Stimulated activated naive CD8-positive, alpha-beta T cell treated with anti-CD3 and anti-CD28 coated beads, Interleukin-15, Interleukin-2, amounts not matched to agents 100 U/mL and 50 U/mL, for 24 hours (primary cell): ENCODE results near the gene TSHZ2.
"Not testable (repeated sequence)": the region's sequence is repeated elsewhere in the genome, so short reads cannot be mapped to it uniquely, and the experiment has no call there.

Experiments used
- ATAC-seq: fragments of 150-1000 bp; cut with Tn5 transposase; one replicate; pipeline ENCODE4 v1.10.0; 2021
- DNase-seq: peaks from one replicate; pipeline ENCODE4 v3.0.0; 2021

Gene TSHZ2

DNA sequence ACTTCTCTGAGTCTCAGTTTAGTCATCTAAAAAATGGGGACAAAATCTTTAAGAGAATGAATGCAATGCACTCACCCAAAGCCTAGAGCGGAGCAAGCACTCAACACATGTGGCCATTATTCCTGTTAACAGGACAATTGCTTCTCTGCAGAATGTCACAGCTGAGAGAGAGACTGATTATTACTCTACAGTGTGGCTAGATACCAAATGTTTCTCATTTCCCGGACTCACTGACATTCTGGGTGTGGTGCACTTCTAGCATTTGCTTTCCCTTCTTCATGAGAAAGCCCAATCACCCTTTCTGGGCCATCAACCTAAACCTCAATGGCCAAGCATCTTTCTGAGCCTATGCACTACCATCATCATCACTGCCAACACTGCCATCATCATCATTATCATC is 347.6 kb downstream of the TSHZ2 start:
- no peak for ATAC-seq
- no peak for DNase-seq

DNA sequence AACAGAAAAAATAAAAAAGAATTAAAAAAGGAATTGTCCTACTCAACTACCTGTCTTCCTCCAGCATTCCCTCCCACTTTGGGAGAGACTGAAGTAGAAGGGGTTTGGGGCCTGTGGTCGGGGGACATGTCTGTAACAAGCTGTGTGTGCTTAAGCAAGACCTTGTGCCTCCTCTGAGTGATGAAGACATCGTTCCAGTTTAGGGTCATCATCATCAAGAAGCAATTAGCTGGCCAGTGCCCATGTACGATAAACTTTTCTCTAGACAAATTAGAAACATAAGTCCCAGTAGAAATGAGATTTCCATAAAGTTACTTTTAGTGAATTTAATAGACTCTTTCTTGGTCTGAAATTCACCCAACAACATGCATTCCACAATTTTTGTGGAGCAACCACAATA is 348.5 kb downstream of the TSHZ2 start:
- DNase-seq (no peak), ATAC-seq (no peak)

DNA sequence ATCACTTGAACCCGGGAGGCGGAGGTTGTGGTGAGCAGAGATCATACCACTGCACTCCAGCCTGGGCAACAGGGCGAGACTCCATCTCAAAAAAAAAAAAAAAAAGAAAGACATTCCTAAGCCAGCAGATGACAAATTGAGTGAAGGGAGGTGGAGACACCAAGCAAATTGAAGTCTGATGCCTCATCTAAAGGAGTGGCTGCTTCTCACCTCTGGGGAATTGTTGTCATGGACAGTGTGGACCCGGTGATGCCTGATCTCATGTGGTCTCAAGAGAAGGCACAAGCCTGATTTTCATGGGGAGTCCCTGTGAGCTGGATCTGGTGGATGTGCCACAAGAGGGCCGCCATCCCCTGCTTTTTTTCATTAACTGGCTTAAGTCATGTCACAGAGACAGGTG is 349.4 kb downstream of the TSHZ2 start:
- DNase-seq, result no peak
- no peak for ATAC-seq

GRCh38 chr20:53322651-53323050 is 350.5 kb downstream of the TSHZ2 start:
- ATAC-seq (peak; percentile 79), DNase-seq (peak; percentile 17)

DNA sequence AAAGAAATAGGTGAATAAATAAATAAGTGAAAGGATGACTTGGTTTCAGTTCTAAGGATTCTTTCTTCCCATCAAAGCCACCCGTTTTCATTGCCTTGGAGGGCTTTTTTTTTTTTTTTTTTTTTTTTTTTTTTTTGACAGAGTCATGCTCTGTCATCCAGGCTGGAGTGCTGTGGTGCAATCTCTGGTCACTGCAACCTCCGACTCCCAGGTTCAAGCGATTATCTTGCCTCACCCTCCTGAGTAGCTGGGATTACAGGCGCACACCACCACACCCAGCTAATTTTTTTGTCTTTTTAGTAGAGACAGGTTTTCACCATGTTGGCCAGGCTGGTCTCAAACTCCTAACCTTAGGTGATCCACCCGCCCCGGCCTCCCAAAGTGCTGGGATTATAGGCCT is 351.3 kb downstream of the TSHZ2 start:
- not testable (repeated sequence) for ATAC-seq, DNase-seq

- DNase-seq (no peak), ATAC-seq (no peak)
Observed at GRCh38 chr20:53324816-53325215, 352.7 kb downstream of the TSHZ2 start.

GRCh38 chr20:53328961-53329360 is 356.8 kb downstream of the TSHZ2 start:
- no peak for ATAC-seq
- no peak for DNase-seq

DNA sequence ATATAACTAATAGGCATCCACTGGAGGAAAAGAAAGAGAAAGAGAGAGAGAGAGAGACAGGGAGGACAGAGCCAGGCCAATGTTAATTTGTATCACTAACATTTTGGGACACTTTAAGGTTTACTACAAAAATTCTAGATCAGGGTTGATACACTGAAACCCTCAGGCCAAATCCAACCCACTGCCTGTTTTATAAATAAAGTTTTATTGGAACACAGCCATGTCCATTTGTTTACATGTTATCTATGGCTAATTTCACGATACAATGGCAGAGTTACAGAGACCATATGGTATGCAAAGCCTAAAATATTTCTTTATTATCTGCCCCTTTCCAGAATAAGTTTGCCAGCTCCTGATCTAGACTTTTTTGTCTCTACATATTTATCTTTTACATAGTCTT is 357.6 kb downstream of the TSHZ2 start:
- ATAC-seq, result no peak
- DNase-seq, result no peak

GRCh38 chr20:53330601-53331140 is 358.5 kb downstream of the TSHZ2 start:
- no peak for DNase-seq
- ATAC-seq, result no peak

GRCh38 chr20:53331151-53331973 is 359.2 kb downstream of the TSHZ2 start:
- DNase-seq (no peak), ATAC-seq (no peak)

DNA sequence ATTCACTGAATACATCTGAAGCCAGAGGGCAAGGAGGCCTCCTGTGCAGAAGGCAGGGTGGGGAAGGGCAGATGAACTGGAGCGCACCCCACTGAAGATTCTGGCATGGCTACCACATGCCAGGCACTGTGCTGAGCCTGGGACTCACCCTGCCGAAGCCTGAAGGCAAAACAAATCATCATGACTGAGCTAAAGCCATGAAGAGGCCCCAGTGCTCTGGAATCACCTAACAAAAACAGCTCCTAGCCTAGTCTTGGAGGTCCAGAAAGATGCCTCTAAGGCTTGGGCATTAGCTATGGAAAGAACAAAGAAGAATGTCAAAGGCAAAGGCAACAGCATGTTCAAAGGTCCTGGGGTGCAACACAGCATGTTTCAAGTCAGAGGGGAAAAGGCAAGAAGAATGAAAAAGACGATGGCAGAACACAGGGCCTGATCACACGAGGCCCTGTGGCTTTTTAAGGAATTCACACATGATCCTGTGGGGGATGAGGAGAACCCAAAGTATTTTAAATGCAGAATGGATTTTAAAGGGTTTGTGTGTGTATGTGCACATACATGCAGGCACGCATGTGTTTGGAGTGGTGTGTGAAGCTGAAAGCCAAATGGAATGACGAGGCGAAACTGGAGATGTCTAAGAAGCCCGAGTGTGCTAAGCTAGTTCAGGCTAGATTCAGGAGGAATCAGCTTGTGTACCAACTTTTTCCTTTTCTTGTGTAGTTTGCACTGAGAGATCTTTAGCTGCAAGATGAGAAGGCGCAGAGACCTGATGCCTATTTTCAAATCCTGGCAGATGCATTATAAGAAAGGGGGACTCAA is 360.1 kb downstream of the TSHZ2 start:
- ATAC-seq (no peak), DNase-seq (no peak)

DNA sequence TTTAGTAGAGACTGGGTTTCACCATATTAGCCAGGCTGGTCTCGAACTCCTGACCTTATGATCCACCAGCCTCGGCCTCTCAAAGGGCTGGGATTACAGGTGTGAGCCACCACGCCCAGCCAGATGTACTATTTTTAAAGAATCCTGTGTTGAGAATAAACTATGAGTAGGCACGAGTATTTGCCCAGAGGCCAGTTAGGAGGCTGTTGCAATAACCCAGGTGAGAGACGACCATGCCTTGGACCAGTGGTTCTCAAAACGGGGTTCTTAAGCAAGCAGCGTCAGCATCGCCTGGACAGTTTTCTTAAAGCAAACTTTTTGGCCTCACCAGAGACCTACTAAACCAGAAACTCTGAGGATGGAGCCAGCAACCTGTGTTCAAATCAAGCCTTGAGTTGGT is 362.7 kb downstream of the TSHZ2 start:
- ATAC-seq (no peak), DNase-seq (no peak)

- no peak for ATAC-seq
- DNase-seq, result no peak
Observed at GRCh38 chr20:53335555-53335954, 363.4 kb downstream of the TSHZ2 start.

GRCh38 chr20:53336892-53337291 is 364.7 kb downstream of the TSHZ2 start:
- no peak for ATAC-seq
- no peak for DNase-seq

DNA sequence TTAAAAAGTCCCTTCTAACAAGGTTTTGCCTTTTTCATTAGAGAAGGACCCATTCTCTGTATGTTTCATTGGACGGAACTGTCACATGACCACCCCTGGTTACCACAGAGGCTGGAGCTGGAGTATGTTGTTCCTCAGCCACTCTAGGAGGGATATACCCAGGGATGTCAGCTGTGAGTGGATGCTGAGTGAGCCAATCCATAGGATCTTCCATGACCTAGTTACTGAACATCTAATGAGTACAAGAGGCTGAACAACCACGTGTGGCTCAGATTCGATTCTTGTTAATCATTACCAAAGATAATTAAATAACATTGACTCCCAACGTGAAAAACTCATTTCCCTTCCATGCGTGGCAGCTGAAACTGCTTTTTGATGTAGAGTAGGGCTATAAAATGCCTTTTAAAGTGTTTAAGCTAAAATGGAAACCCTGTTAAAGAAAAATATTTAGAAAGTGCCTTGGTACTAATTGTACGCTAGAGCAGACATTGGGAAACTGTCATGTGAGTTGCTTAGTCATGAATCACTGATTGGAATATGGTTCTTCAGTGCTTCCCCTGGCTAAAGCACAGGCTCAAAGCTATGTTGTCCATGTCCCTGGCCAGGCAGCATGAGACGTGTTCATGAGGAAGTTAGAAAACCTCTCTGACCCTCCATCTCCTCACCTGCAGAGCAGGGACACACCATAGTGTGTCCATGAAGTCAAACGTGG is 365.4 kb downstream of the TSHZ2 start:
- ATAC-seq, result no peak
- no peak for DNase-seq

DNA sequence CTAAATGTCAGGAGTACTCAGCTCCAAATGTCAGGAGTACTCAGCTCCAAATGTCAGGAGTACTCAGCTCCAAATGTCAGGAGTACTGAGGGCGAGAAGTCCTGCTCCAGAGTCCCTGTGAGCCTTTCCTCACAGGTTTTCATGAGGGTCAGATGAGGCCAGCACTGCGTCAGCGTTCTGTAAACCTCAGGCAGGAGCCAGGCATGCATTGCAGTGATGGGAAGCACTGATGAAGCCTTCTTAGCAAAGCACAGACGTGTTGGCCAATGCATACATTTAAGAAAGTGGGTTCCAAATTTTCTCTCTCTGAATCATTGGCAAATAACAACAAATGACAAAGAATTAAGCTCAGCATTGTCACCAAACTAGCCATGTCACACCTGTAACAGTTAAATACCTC is 366.6 kb downstream of the TSHZ2 start:
- ATAC-seq (no peak), DNase-seq (no peak)

GRCh38 chr20:53342429-53342828 is 370.3 kb downstream of the TSHZ2 start:
- no peak for ATAC-seq
- no peak for DNase-seq

- DNase-seq (no peak), ATAC-seq (no peak)
Observed at GRCh38 chr20:53343448-53343847, 371.3 kb downstream of the TSHZ2 start.

DNA sequence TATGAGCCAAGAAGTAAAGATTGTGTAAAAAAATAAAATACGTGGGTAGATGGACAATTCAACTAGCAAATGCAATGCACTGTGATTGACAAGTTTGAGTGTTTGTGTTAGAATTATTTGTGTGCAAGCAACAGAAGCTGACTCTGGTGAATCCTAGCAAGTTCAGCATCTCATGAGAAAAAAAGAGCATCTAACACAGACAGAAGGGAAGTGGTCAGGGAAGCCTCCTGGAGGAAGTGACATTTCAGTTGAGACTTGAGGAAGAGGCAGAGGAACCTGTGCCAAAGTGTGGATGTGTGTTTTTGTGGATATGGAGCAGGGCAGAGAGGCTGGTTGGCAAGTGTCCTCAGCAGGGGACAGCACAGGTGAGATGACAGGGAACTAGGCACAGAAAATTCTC is 372.7 kb downstream of the TSHZ2 start:
- DNase-seq (no peak), ATAC-seq (no peak)

DNA sequence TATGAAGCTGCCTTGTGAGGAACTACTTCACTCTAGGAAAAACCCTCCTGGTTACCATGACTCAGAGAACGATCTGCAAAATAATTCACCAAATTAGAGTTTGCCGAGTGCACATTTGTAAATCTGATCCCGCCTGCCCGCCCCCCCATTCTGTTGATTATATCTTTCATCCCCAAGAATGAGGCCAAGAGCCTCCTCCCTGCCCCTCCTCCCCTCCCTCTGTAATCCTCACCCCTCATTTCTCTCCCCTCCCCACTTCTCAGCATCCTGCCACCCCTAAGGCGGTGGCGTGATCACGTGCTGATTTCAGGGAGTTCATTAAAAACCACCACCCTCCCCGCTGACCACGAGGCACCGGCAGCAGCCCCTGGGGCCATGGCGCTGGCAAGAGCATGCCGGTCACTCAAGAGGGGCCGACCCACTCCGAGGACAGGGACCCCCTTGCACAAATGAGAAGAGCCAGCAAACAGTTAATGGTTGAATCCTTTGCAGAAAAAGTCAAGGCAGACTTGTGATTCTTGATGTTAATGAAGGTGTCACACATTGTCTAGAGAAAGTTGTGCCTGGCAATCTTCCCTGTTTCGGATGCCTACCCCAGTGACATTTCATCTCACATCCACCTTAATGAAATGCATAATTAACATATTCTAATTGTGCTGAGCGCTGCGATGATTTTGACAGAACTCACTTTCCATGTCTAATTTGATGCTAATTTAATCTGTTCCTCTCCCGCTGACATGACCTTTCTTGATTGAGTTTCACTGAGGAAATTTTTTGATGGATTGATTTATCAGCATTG is 373.6 kb downstream of the TSHZ2 start:
- DNase-seq (no peak), ATAC-seq (no peak)

DNA sequence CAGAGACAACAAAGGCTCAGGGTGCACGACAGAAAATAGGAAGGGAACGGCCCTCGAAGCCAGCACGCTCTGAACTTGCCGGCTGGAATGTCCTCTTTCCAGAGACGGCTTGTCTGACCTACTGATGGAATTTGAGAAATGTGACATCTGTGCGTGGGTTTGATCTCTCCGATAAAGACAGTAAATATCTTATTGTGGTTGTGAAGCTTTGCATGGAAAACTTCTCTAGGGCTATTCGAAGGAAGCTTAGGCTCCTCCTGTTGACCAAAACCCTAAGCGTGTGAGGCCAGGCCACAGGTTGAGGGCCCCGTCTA is 374.1 kb downstream of the TSHZ2 start:
- DNase-seq (no peak), ATAC-seq (no peak)

DNA sequence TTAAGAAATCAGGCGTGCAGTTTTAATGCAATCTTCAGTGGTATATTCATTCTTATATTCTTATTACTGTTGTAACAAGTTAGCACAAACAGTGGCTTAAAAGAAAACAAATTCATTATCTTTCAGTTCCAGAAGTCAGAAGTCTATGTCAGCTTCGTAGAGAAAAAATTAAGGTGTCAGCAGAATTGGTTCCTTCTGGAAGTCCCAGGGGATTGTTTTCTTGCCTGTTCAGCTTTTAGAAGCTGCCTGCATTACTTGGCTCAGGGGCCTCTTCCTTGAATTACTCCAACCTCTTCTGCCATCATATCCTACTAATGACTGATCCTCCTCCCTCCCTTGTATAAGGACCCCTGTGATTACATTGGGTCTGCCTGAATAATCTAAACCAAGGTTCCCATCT is 377.6 kb downstream of the TSHZ2 start:
- DNase-seq (no peak), ATAC-seq (no peak)
